SW480 (cell line): ENCODE measurements around the gene TECPR2.

Source experiments
- DNase-seq: peaks from one replicate; pipeline ENCODE4 v3.0.0-alpha.2; 2016; ENCODE audit warnings: low spot score

The TECPR2 gene

DNA sequence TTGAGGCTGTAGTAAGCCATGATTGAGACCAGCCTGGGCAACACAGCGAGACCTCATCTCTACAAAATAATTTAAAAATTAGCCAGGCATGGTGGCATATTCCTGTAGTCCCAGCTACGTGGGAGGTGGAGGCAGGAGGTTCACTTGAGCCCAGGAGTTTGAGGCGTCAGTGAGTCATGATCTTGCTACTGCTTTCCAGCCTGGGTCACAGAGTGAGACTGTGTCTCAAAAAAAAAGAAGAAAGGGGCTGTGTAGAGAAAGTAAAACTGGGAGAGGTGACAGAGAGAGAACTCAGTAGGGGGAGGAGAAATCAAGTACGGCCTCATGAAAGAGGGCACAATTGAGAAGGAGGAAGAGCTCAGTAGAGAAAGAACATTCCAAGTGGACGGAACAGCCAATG lies 12.4 kb downstream of the TECPR2 start:
- no peak for DNase-seq

DNA sequence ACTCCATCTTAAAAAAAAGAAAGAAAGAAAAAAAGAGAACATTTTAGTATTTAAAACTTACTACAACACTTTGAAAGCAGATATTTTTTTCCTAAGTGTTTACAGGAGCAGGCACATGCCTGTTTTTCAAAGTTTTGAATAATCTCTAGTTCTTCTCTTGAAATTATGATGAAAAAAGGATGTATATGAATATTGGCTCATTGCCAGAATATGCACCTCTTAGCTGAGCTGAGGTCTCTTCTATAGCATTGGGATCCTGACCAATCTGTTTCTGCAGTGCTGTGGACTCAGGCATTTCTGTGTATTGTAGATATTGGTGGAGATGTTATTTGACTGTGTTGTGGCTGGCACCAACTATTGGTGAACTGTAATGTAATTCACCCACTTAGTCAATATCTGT lies 15.0 kb downstream of the TECPR2 start:
- no peak for DNase-seq

GRCh38 chr14:102378830-102379229 lies 16.1 kb downstream of the TECPR2 start:
- no peak for DNase-seq

DNA sequence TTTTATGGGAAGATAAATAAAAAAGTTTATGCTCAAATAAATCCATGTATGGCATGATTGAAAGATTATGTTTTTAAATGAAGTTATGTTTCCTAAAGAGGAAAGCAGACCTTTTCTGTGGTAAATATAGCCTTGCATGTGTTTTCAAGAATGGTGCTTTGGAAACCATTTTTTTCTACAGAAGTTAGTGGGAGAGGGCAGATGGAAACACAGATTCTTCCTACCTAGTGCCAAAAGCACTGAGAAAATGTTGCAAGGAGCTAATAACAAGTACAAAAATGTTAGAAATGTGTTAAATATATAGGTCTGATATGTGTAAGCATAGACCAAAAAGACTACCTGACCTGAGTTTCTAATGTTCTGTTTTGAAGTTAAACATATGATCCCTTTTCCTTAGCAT lies 24.3 kb downstream of the TECPR2 start:
- no peak for DNase-seq

DNA sequence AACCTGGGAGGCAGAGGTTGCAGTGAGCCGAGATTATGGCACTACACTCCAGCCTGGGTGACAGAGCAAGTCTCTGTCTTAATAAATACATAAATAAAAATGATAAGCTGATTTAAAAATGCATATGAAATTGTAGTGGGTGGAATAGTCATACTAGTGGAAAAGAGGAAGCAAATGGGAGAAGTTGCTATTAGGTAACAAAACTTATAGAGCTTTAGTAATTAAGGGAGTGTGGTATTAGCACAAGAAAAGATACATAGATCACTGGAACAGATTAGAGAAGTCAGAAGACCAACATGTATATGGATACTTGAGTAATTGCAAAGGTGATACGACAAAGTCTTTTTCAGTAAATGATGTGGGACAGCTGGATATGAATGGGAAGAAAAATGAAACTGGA lies 26.5 kb downstream of the TECPR2 start:
- no peak for DNase-seq

DNA sequence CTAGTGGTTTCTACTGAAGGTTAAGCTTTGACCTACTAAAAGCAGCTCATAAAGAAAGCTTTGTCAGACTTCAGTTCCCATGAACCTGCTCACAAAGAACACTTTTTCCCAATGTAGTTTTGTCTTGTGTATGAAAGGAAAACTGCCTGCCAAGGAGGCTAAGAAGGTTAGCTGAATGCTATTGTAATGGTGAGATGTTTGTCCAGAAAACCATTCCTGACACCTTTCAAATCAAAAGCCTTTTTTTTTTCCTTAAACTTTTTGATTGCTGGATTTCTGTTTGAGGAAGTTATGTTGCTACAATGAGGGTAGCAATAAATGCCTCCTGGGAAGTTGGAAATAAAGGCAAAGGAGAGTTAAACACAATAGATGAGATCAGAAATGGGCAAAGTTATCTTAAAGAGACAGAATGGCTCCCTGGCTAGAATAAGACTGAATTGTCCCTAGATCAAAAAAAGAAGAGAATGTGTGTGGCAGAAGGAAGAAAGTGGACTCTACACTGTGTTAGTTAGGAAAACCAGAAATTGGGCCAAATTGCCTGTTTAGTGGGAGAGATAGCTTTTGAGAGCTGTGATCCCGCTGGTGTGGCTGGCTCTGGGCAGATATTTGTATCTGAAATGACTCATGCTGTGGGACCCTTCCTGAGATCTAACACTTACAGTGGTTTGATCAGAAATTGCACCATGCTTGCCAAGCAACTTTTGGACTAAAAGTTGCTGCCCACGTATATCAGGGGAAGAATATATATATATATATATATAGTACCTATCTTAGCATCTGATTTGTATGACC lies 27.5 kb downstream of the TECPR2 start:
- no peak for DNase-seq

DNA sequence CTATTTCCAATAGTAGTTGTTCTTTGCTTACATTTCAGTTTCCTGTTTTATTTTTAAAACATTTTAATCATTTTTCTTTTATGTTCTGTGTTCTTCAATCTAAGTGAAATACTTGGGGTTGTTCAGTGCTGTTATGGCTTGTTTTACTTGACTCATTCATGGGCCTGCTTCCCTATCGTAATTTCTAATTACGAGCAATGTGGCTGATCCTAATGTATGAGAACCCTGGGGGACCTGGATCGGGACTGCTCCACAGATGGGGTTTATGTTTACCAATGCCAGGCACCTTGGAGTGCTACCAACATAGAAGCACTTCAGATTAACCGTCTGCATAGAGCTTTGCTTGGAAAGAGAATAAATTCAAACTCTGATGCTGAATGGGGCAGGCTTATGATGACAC lies 29.8 kb downstream of the TECPR2 start:
- DNase-seq: no peak

DNA sequence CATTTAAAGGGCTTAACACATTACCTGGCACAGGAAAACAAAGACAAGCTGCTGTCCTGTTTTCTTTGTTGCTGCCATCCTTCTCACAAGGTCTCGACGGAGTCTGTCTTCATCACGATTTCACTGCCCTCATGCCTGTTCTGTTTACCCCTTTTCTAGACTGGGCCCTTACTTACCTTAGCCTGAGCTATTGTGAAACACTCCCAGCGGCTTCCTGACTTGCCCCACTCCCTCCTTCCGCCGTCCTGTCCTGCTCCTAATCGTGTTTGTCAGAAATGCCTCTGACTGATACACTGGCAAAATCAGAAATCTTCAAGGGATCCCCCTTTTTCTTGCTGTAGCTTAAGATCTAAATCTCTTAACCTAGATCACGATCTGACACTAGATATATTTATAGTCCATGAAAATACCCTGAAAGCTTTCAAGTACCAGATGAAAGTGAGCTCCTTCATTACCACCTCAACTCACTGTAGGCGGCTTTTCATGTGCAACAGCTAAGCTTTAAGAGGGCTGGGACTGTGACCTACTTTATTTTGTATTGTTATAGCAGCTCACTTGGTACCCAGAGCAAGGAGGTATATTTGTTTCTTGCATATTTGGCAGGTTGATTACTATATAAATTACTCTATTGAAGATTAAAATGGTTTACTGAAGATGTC lies 32.1 kb downstream of the TECPR2 start:
- DNase-seq: no peak

DNA sequence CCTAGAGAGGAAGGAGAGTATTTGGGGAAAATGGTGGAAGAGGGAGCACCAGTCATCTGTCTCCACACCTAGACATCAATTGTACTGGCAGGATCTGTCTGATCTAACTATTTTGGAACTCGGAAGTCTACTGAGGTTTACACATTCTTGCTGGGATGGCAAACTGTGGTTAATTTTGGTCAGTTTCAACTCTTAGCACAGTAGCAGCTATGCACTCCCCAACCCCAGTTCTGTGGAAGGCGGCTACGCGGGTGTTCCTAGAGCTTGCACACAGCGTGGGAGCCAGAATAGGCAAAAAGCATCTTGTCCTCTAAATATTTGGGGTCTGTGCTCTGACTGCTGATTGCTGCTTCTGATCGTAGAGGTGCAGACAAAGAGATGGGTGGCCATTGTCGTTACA lies 33.8 kb downstream of the TECPR2 start:
- no peak for DNase-seq

- DNase-seq: no peak
These were observed 40.3 kb downstream of the TECPR2 start for GRCh38 chr14:102403028-102403427.

DNA sequence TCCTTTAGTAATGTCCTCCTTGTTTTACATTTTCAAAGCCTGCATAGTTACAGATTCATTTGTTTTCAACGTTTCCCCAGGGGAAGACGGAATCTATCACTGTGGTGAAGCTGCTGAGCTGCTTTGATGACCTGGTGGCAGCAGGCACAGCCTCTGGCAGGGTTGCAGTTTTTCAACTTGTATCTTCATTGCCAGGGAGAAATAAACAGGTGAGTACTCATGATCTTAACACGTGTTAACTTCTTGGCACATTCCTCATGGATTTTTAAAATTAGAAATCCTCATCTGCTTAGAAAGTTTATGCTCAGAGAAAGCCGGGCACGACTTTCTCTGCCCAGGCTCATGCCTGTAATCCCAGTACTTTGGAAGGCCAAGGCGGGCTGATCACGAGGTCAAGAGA lies 44.5 kb downstream of the TECPR2 start:
- DNase-seq: no peak

GRCh38 chr14:102408724-102409123 lies 46.0 kb downstream of the TECPR2 start:
- no peak for DNase-seq

DNA sequence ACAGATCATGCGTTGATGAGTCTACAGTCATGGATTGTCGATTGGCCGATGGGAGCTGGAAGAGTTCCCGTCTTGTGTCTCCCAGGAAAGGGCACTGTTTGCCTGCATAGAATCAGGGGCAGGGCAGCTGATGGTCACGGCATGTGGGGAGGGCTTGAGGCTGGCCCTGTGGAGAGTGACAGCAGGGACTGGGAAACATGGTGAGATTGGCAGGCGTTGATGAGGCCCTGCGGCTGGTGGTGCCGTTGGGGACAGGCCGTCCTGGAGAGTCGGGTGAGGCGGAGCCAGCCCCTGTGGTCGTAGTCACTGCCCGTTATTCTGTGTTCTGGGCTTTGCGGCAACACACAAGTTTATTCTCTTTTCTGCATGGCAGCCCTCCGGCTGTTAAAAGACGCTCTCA lies 52.9 kb downstream of the TECPR2 start:
- DNase-seq: no peak

- DNase-seq: no peak
These were observed 54.3 kb downstream of the TECPR2 start for GRCh38 chr14:102417001-102417431.

DNA sequence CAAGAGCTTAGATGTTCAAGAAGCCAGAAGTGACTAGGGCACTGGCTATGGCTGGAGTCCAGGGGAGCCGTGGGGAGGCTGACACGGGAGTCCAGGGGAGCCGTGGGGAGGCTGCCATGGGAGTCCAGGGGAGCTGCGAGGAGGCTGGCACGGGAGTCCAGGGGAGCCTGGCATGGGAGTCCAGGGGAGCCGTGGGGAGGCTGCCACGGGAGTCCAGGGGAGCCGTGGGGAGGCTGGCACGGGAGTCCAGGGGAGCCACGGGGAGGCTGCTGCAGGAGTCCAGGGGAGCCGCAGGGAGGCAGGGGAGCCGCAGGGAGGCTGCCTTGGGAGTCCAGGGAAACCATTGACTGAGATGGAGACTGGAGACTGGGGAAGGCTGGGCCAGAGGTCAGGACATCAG lies 54.9 kb downstream of the TECPR2 start:
- no peak for DNase-seq

GRCh38 chr14:102418169-102418852 lies 55.6 kb downstream of the TECPR2 start:
- no peak for DNase-seq

DNA sequence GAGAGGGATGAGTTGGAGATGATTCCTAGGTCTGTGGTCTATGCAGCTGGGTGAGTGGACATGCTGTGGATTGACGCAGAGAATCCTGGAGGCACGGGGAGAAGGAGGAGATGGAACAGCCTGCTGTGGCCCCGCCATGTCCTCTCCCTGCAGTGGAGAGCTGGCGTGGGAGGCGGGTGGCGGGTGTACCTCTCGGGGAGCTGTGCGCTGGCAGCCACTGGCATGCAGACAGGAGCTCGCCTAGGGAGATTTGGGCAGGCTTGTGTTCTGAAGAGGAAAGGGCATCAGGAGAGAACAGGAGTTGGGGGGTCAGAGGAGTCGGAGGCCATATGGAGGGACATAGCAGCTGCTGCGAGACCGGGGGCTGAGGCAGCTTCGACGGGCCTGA lies 56.1 kb downstream of the TECPR2 start:
- DNase-seq: no peak

- DNase-seq: no peak
These were observed 56.5 kb downstream of the TECPR2 start for GRCh38 chr14:102419276-102419675.

- DNase-seq: no peak
These were observed 57.0 kb downstream of the TECPR2 start for GRCh38 chr14:102419716-102420115.

DNA sequence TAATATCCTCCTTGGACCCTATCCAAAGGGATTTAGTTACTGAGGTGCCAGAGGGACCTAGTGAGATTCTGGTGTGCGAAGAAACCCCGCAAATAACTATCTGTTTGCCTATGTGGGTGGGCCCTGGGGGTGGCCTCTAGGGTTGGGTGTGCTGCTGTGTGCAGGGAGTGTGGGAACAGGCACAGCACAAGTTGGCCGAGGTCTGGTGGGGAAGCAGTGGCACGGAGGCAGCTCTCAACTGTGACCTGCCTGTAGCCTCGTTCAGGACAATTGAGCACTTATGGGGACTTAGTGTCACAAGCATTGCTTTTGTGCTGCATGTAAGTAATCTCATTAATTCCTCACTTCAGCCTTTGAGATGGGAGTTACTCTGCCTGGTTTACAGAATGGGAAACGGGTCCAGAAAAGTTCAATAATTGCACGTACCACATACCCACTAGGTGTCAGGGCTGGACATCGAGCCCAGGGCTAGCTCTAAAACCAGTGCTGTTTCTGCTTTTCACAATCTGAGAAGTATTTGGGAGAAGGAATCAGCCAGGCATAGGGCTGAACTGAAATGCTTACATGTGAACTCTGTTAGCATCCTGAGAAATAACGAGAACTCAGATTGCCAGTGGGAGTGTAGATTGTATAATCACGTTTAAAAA lies 58.8 kb downstream of the TECPR2 start:
- no peak for DNase-seq

DNA sequence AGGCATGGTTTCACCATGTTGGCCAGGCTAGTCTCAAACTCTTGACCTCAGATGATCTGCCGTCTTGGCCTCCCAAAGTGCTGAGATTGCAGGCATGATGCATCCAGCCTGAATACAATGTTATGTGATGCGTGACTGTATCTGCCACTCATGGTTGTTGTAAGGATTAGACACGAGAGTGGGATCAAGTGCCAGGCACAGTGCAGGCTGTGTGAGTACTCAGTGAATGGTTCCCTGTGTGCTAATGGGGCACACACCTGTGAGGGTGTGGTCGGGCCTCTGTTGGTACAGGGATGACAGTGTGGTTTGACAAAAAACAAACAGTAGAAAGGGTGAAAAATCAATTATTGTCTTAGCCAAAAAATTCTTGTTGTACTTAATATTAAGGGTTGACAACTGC lies 61.8 kb downstream of the TECPR2 start:
- no peak for DNase-seq

GRCh38 chr14:102424923-102425322 lies 62.2 kb downstream of the TECPR2 start:
- DNase-seq: no peak

GRCh38 chr14:102426796-102427195 lies 64.1 kb downstream of the TECPR2 start:
- DNase-seq: no peak
